GM12801 (cell line): ENCODE measurements around the gene SMAD9.

ENCODE experiments used
- CTCF ChIP-seq: IDR thresholded peaks from one replicate; pipeline ENCODE4 v1.5.1; 2011; ENCODE audit warnings: control low read depth; ENCODE audit not compliant: insufficient read length; ENCODE audit errors: extremely low read depth

SMAD9 gene

DNA sequence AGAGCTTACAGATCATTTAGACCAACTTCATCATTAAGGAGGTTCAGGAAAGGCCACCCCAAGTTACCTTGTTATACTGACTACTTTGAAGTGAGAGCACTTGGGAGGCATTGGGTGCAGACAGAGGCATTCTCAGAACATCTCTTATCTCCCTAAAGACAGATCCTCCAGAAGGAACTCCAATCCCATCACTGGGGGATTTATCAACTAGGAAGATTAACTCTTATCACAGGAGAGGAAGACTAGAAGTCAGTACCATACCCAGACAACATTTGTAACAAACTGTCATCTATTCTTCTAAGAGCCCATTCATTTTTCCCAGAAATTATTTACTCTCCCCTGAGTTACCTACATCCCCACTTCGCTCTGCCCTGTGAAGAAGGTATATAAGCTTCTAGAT, 106.8 kb downstream of the SMAD9 start:
- no peak for TF ChIP-seq CTCF

- TF ChIP-seq CTCF, result no peak
These were observed 112.4 kb downstream of the SMAD9 start for GRCh38 chr13:36807616-36808015.

DNA sequence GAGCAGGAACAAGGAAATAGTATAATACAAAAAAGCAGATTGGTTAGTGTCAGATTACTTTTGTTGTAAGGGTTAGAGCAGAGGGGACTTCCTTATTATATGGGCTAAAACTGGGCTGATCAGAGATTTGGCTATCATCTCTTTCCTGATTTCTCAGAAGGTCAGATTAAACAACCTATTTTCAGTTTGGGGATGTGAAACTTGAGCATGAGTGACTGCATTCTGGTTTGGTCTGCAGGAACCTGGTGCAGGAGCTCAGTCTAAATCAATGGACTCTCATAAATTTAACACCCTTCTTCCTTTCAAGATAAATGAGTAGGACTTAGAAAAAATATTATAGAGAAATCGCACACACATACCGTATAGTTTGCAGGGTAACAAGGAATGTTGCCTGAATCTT, 113.9 kb downstream of the SMAD9 start:
- no peak for TF ChIP-seq CTCF

DNA sequence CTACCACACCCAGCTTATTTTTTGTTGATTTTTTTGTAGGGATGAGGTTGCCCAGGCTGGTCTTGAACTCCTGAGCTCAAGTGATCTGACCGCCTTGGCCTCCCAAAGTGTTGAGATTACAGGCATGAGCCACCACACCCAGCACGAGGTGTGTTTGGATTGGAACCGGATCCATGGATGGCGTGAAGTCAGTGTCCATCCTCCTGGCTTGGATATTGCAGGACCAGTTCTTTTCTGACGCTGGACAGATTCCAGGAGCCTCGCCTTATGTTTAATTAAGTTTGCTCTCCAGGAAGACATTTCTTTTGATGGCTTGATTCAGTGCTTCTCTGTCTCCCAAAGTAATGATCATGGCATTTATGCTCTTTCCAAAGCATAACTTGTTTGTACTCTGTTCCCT, 115.5 kb downstream of the SMAD9 start:
- no peak for TF ChIP-seq CTCF

DNA sequence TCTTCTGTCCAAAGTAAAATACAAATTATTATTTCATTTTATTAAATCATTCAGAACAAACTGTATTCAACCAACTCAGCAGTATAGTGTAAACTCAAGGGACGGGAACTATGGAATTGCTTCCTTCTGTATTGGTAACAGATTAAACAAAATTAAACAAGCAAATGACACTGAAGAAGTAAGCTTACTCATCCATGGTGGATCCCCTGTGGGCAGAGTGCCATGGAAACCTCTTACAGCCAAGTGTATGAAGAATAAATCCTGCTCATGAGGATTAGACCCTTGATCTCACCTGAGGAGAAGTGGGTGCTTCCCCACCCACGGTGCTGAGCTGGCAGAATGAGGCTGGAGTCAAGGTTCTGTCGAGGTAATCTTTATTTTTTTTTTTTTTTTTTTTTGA, 119.0 kb downstream of the SMAD9 start:
- no peak for TF ChIP-seq CTCF

- TF ChIP-seq CTCF, result no peak
These were observed 124.0 kb downstream of the SMAD9 start for GRCh38 chr13:36796052-36796451.

DNA sequence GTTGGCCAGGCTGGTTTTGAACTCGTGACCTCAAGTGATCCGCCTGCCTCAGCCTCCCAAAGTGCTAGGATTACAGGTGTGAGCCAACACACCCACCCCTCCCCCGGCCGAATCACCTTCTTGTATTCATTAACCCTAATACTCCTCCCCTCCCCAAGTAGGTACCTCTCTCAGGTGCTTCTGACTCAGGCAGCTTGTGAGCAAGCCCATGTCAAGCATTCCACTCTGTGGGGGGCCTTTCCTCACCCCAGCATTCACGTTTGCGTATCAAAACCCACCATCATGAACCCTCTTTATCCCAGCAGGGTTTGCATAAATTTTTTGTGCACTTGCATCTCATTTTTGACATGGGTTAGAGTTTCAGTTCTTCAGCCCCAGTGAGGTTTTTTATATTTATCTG, 124.6 kb downstream of the SMAD9 start:
- TF ChIP-seq CTCF, result no peak
